Endothelial cell (in vitro differentiated cells): ENCODE results near the gene TP53BP2. TPM values are rescaled to one million over a fixed set of nuclear protein-coding genes. Genes with fewer than 3 reads are reported as not detected.
A peak's percentile ranks its signal among the peaks of the same experiment; 100 is the strongest.

Experiments
- DNase-seq: peaks from one replicate; pipeline ENCODE4 v3.0.0; 2021; ENCODE audit warnings: low spot score
- H3K27ac Mint-ChIP-seq: one replicate; pipeline ENCODE4 v1.8.0; 2021; ENCODE audit warnings: mixed read lengths, inconsistent platforms; ENCODE audit not compliant: unreplicated experiment
- H3K27me3 Mint-ChIP-seq: one replicate; pipeline ENCODE4 v1.8.0; 2021; ENCODE audit warnings: mild to moderate bottlenecking, moderate library complexity, mixed read lengths, inconsistent platforms; ENCODE audit not compliant: unreplicated experiment
- H3K36me3 Mint-ChIP-seq: one replicate; pipeline ENCODE4 v1.8.0; 2021; ENCODE audit warnings: mild to moderate bottlenecking, low read depth, mixed read lengths, inconsistent platforms; ENCODE audit not compliant: unreplicated experiment
- H3K4me1 Mint-ChIP-seq: one replicate; pipeline ENCODE4 v1.8.0; 2021; ENCODE audit warnings: mild to moderate bottlenecking, mixed read lengths, inconsistent platforms; ENCODE audit not compliant: unreplicated experiment
- H3K4me3 Mint-ChIP-seq: one replicate; pipeline ENCODE4 v1.8.0; 2021; ENCODE audit warnings: mild to moderate bottlenecking, mixed read lengths, inconsistent platforms; ENCODE audit not compliant: unreplicated experiment
- H3K9me3 Mint-ChIP-seq: one replicate; pipeline ENCODE4 v1.8.0; 2021; ENCODE audit warnings: mixed read lengths, inconsistent platforms; ENCODE audit not compliant: unreplicated experiment
- CTCF ChIP-seq: fragments of 200-600 bp; sonication (generic); IDR thresholded peaks from one replicate; pipeline ENCODE4 v1.5.0; 2021; ENCODE audit warnings: antibody characterized with exemption; ENCODE audit not compliant: unreplicated experiment
- total RNA-seq: library from RNA; stranded (reverse); fragmentation: NEBNext Ultra II Directional; extraction: Animal tissue kit (Norgen Biotek cat#: 25700); gene quantifications from one replicate; pipeline ENCODE4 v1.2.1, GENCODE V29; 2021; ENCODE audit not compliant: unreplicated experiment

The TP53BP2 gene
- total RNA-seq, 1 donor from 2014 or later: 42.0 TPM

- peaks cover 4% of the 10 kb centered on the region for H3K27me3 Mint-ChIP-seq
- no peak for DNase-seq
- no peaks in the 10 kb centered on the region for H3K9me3 Mint-ChIP-seq
- TF ChIP-seq CTCF: no peak
- H3K4me3 Mint-ChIP-seq: no peak overlapping the region
- H3K36me3 Mint-ChIP-seq: peaks cover 29% of the 10 kb centered on the region
- H3K27ac Mint-ChIP-seq: no peak overlapping the region
- H3K4me1 Mint-ChIP-seq: peaks cover 18% of the 10 kb centered on the region
These were observed 65.4 kb downstream of the TP53BP2 start for GRCh38 chr1:223780318-223780717.

- peaks cover 28% of the 10 kb centered on the region for H3K36me3 Mint-ChIP-seq
- peaks cover 37% of the 10 kb centered on the region for H3K4me1 Mint-ChIP-seq
- no peak for TF ChIP-seq CTCF
- no peak for DNase-seq
- peaks cover 1% of the 10 kb centered on the region for H3K27me3 Mint-ChIP-seq
- H3K27ac Mint-ChIP-seq: peak overlapping the region; percentile 39
- no peaks in the 10 kb centered on the region for H3K9me3 Mint-ChIP-seq
- H3K4me3 Mint-ChIP-seq: peak overlapping the region; percentile 26
These were observed 68.8 kb downstream of the TP53BP2 start for GRCh38 chr1:223776826-223777454.

- TF ChIP-seq CTCF: no peak
- peak overlapping the region; percentile 61 for H3K4me3 Mint-ChIP-seq
- no peaks in the 10 kb centered on the region for H3K9me3 Mint-ChIP-seq
- peaks cover 31% of the 10 kb centered on the region for H3K36me3 Mint-ChIP-seq
- peaks cover 44% of the 10 kb centered on the region for H3K4me1 Mint-ChIP-seq
- peaks cover 4% of the 10 kb centered on the region for H3K27me3 Mint-ChIP-seq
- H3K27ac Mint-ChIP-seq: peak overlapping the region; percentile 77
- DNase-seq: no peak
These were observed 69.5 kb downstream of the TP53BP2 start for GRCh38 chr1:223776075-223776814.

- peak overlapping the region; percentile 61 for H3K4me3 Mint-ChIP-seq
- no peaks in the 10 kb centered on the region for H3K9me3 Mint-ChIP-seq
- H3K36me3 Mint-ChIP-seq: peaks cover 34% of the 10 kb centered on the region
- H3K4me1 Mint-ChIP-seq: peaks cover 49% of the 10 kb centered on the region
- peaks cover 7% of the 10 kb centered on the region for H3K27me3 Mint-ChIP-seq
- no peak for DNase-seq
- H3K27ac Mint-ChIP-seq: peak overlapping the region; percentile 77
- no peak for TF ChIP-seq CTCF
These were observed 70.1 kb downstream of the TP53BP2 start for GRCh38 chr1:223775711-223776074.

- no peak for DNase-seq
- no peak for TF ChIP-seq CTCF
- Mint-ChIP-seq H3K9me3 (no peaks in the 10 kb centered on the region), H3K4me1 (peaks cover 54% of the 10 kb centered on the region), H3K36me3 (peaks cover 36% of the 10 kb centered on the region), H3K27me3 (peaks cover 7% of the 10 kb centered on the region), H3K27ac (no peak overlapping the region), H3K4me3 (no peak overlapping the region)
These were observed 70.7 kb downstream of the TP53BP2 start for GRCh38 chr1:223775054-223775453.
